ENCODE data around the gene XYLT1. TPM values are rescaled to one million over a fixed set of nuclear protein-coding genes. Genes with fewer than 3 reads are reported as not detected.

Gene XYLT1
- total and polyA plus RNA-seq, 2 of the 4 experiments (the other 2 are of a cell fraction) = 9.0 to 12.7 TPM

GRCh38 chr16:17138801-17139200 is 332.0 kb downstream of the XYLT1 start:
- H3K23ac ChIP-seq (ENCODE audit: low read depth, low read length) = no peak overlapping the region
- no peak overlapping the region for H3K56ac ChIP-seq (ENCODE audit: extremely low read depth, insufficient read depth, low read length)
- no peak overlapping the region for H4K5ac ChIP-seq (ENCODE audit: low read depth, low read length)
- no peaks in the 10 kb centered on the region for H3K9me3 ChIP-seq (ENCODE audit: control insufficient read depth, insufficient read depth, low read length)
- TF ChIP-seq CHD1 (IDR thresholded peaks at IDR 0.05; ENCODE audit: low read depth, low read length) = no peak
- TF ChIP-seq FOS (IDR thresholded peaks at IDR 0.05; ENCODE audit: low read depth, low read length) = no peak
- TF ChIP-seq USF2 (IDR thresholded peaks at IDR 0.05; ENCODE audit: low read depth, low read length) = no peak
- TF ChIP-seq RFX5 (IDR thresholded peaks at IDR 0.05; ENCODE audit: low read depth, low read length) = no peak
- TF ChIP-seq SMC3 (IDR thresholded peaks at IDR 0.05; ENCODE audit: low read depth, low read length) = no peak
- no peak for TF ChIP-seq RCOR1 (IDR thresholded peaks at IDR 0.05; ENCODE audit: insufficient replicate concordance, low read length)
- no peak for TF ChIP-seq MAZ (IDR thresholded peaks at IDR 0.05; ENCODE audit: borderline replicate concordance, low read depth, low read length)
- no peak for TF ChIP-seq CTCF (conservative IDR thresholded peaks at IDR 0.05; ENCODE audit: low read depth, low read length)
- no peak for TF ChIP-seq BHLHE40 (IDR thresholded peaks at IDR 0.05; ENCODE audit: low read depth, low read length)
- TF ChIP-seq POLR2A (IDR thresholded peaks at IDR 0.05; ENCODE audit: low read depth, low read length) = no peak
- TF ChIP-seq ELK1 (IDR thresholded peaks at IDR 0.05; ENCODE audit: borderline replicate concordance, low read depth, low read length) = no peak
- no peak for TF ChIP-seq NFE2L2 (IDR thresholded peaks at IDR 0.05; ENCODE audit: low read depth, low read length)
- TF ChIP-seq MXI1 (IDR thresholded peaks at IDR 0.05; ENCODE audit: borderline replicate concordance, low read depth, low read length) = no peak
- no peak for TF ChIP-seq MAFK (IDR thresholded peaks at IDR 0.05; ENCODE audit: low read depth, low read length)
- TF ChIP-seq CEBPB (IDR thresholded peaks at IDR 0.05; ENCODE audit: low read depth, low read length) = no peak
- TF ChIP-seq RAD21 (IDR thresholded peaks at IDR 0.05; ENCODE audit: low read length) = no peak
- H3K4me2 ChIP-seq (ENCODE audit: low read depth, low read length) = no peak overlapping the region
- no TSS peak for BruUV-seq (replicated peaks)
- no CpG with 5 or more reads among the region's 4 CpGs for WGBS, 2 experiments (ENCODE audit: extremely low coverage in 2 of 2, insufficient read length in 1 of 2)
- H3K4ac ChIP-seq (ENCODE audit: low read depth, low read length) = no peak overlapping the region
- ChIA-PET CTCF (no interaction called here), POLR2A (ENCODE audit: unreplicated experiment) (no interaction called here)
- no peak overlapping the region for H3K27ac ChIP-seq (ENCODE audit: insufficient read depth, low read length)
- in situ Hi-C loops (cut with MboI; ENCODE audit: low sequenced_read_pairs) (no loop called here), dilution Hi-C loops (cut with HindIII; ENCODE audit: low sequenced_read_pairs, unreplicated experiment) (no loop called here), intact Hi-C loops (cut with micrococcal nuclease) (no loop called here)
- H2BK20ac ChIP-seq (ENCODE audit: low read depth, low read length) = no peak overlapping the region
- H3K18ac ChIP-seq (ENCODE audit: low read depth, low read length) = no peak overlapping the region
- DNase-seq (peak; percentile 7), ATAC-seq (ENCODE audit: low read depth) (peak; percentile 21; the same call in 1 of the 2 replicates)
- no peak overlapping the region for H2AK5ac ChIP-seq (ENCODE audit: low read depth, low read length)
- no peak overlapping the region for H3K14ac ChIP-seq (replicated peaks; ENCODE audit: low read depth, low read length)
- H2BK120ac ChIP-seq (ENCODE audit: low read depth, low read length) = no peak overlapping the region
- no peak overlapping the region for H4K8ac ChIP-seq (ENCODE audit: low read depth in 2 of 2, low read length in 2 of 2)
- H3K79me1 ChIP-seq (ENCODE audit: low read depth in 1 of 2, low read length in 2 of 2) = no peaks in the 10 kb centered on the region; a peak in 1 of 4 replicates
- H2AFZ ChIP-seq (replicated peaks; ENCODE audit: low read length, poor library complexity) = no peak overlapping the region
- H3K4me3 ChIP-seq (ENCODE audit: insufficient read depth, low read depth, low read length) = no peak overlapping the region
- 0 out of 2 replicates have a peak, but pooled peaks cover 8% of the 10 kb centered on the region for H3K9me1 ChIP-seq (ENCODE audit: insufficient read depth, low read length)
- no peak overlapping the region for H4K91ac ChIP-seq (ENCODE audit: insufficient read depth, low read depth, low read length)
- peaks cover 2% of the 10 kb centered on the region; the same call in 1 of the 2 replicates for H3K36me3 ChIP-seq (ENCODE audit: control insufficient read depth, insufficient read depth, low read length)
- H3K9ac ChIP-seq (ENCODE audit: low read depth, low read length) = no peak overlapping the region
- no peak overlapping the region for H2BK15ac ChIP-seq (ENCODE audit: low read depth, low read length)
- H2AK9ac ChIP-seq (replicated peaks; ENCODE audit: low read depth, low read length, poor library complexity) = no peak overlapping the region
- H3K4me1 ChIP-seq (ENCODE audit: control insufficient read depth, insufficient read depth, low read length) = no peaks in the 10 kb centered on the region
- 0 out of 2 replicates have a peak, but pooled peaks cover 4% of the 10 kb centered on the region for H4K20me1 ChIP-seq (ENCODE audit: insufficient read depth, low read length)
- H3K27me3 ChIP-seq (ENCODE audit: control insufficient read depth, insufficient read depth, low read length) = no peaks in the 10 kb centered on the region
- H2BK5ac ChIP-seq (ENCODE audit: low read depth, low read length, poor library complexity, severe bottlenecking) = no peak overlapping the region
